GM19372 (cell line): ENCODE data around the gene YWHAB.

ENCODE experiments used
- ATAC-seq: cut with Tn5 transposase; IDR thresholded peaks from one replicate; pipeline ENCODE4 v1.9.1; 2021; ENCODE audit warnings: mild to moderate bottlenecking, low read depth, moderate library complexity; ENCODE audit not compliant: unreplicated experiment

Gene YWHAB

DNA sequence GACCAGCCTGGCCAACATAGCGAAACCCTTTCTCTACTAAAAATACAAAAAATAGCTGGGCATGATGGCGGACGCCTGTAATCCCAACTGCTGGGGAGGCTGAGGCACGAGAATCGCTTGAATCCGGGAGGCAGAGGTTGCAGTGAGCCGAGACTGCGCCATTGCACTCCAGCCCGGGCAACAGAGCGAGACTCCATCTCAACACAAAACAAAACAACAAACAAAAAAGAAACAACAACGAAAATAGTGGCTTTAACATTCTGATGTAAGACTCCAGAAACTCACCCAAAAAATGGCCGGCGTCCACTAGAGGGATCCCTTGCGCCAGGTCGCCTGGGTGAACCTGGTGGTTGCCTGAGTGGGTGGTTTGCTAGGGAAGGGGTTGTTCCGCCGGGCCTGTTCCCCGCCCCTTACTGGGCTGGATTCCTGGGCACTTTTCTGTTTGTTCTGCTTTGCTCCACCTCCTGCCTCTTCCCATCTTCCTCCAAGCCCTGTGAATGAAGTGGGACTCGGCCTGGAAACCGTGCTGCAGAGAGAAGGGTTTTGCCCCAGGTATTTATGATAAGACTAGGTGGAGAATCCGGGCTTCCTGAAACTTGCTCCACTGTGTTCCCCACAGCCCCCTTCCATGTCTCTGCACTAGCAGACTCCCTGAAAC is 25.9 kb downstream of the YWHAB start:
- no peak for ATAC-seq

DNA sequence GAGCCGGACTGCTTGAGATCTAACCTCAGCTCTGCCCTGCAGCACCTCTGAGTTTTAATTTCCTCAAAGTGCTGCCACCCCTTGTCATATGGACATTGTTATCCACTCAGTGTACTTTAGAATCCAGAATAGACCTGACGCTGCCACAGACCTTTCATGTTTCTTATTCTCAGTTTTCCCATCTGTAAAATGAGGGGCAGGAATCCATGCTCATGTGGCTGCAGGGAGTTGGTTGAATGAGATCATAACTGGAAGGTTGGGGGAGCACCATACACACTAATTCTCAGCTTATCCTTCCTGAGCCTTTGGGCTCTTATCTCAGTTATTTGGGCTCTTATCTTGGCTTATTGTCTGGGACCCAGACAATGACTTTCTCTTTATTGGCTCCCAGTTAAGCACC is 26.7 kb downstream of the YWHAB start:
- no peak for ATAC-seq

DNA sequence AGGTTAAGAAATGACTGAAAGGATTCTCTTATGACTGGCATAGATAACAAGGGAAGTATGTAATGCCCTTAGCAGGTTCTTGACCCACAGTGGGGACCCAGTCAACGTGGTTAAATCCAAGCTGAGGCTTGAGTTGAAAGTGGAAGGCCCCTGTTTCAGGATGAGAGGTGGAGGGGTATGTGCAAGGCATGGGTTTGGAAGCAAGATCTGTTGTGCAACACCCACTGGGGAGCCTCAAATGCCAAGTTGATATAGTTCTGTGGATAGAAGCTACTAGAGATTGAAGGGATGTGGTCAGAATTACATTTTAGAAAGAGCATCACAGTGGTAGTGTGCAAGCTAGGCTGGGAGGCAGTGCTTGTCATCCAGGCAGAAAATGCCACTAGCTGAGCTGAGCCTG is 29.4 kb downstream of the YWHAB start:
- ATAC-seq: no peak

GRCh38 chr20:44916586-44916985 is 31.1 kb downstream of the YWHAB start:
- no peak for ATAC-seq

DNA sequence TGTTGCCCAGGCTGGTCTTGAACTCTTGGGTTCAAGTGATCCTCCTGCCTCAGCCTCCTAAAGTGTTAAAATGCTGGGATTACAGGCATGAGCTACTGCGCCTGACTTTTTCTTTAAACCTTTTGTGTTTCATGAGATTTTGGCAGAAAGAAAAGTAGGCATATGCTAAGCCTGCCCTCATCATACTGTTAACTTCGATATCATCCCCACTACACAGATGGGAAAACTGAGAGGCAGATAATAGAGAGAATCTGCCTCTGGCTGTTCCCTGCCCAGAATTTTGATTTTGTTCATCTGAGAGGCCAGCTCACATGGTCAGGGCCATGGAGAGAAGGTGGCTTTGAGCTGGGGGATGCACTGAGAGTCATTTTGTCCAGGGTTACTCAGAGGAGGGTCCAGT is 31.9 kb downstream of the YWHAB start:
- ATAC-seq: no peak

DNA sequence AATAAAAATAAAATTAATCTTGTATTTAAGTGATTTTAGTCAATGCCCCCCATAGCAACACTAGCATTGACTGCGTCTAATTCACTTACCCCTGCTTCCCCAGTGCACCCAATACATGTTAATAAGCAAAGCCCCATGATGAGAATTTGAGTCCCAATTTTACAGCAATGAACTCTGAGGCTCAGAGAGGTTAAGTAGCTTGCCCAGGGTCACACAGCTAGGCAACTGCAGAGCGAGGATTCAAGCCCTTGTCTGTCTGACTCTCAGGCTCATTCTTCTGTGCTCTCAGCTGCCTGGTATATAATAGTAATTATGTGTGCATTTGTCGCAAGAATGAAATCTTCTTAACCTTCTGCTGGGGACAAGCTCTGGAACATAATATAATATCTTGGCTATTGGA is 32.8 kb downstream of the YWHAB start:
- no peak for ATAC-seq

- ATAC-seq: no peak
These were observed 33.3 kb downstream of the YWHAB start for GRCh38 chr20:44918761-44919160.

DNA sequence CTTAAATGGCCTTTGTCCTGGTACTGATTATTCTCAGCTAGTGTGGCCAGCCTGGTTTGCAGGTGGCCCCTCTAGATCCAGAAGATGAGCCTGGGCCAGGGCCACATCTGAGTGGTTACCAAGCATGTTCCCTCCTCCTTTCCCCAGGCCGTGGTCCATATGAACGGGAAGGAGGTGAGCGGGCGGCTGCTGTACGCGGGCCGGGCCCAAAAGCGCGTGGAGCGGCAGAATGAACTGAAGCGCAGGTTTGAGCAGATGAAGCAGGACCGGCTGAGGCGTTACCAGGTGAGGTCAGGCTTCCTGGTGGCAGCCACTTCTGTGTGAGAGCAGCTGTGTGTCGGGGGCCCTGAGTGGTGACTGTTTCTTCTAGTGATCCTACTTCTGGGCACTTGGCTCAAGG is 35.9 kb downstream of the YWHAB start:
- ATAC-seq: no peak

DNA sequence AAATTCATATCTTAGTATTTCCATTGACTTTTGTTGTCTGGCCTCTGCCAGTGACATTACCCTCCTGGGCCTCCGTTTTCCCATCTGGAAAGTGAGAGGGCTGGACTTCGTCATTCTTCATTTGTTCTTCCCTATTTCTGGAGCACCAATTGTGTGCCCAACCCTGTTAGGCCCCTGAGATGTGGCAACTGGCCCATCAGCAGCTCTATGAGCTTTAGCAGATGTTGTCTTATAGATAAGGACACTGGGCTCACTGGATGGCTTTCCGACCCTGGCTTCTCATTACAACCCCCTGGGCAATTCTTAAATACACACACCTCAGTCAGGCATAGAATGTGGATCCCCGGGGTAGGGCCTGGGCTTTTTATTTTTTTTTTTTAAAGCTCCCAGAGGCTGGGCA is 39.0 kb downstream of the YWHAB start:
- no peak for ATAC-seq

DNA sequence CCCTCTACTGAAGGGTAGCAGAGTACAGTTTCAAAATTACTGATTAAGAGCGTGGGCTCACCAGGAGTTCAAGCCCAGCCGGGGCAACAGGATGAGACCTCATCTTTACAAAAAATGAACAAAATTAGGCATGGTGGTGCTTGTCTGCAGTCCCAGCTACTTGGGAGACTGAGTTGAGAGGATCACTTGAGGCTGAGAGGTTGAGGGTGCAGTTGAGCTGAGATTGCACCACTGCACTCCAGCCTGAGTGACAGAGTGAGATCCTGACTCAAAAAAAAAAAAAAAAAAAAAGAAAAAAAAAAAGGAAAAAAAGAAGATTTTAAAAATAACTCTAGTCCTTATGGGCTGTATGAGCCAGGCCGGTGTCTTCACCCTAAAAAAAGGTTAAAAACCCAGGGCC is 43.1 kb downstream of the YWHAB start:
- no peak for ATAC-seq

DNA sequence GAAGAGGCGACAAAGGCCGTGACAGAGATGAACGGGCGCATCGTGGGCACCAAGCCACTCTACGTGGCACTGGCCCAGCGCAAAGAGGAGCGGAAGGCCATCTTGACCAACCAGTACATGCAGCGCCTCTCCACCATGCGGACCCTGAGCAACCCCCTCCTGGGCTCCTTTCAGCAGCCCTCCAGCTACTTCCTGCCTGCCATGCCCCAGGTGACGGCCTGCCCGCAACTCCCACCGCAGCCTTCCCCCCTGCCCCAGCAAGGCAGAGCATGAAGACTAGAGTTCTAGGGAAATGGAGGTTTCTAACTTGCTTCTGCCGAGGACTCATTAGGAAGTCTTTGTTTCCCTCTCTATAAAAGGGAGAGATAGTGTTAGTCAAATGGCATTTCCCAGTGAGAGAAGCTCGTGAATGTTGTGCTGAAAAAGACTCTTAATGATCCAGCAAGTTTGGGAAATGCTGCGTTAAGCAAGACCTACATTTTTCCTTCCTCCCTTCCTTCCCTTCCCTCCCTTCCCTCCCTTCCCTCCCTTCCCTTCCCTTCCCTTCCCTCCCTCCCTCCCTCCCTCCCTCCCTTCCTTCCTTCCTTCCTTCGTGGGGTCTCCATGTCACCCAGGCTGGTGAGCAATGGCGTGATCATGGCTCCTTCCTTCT is 45.1 kb downstream of the YWHAB start:
- ATAC-seq: no peak

DNA sequence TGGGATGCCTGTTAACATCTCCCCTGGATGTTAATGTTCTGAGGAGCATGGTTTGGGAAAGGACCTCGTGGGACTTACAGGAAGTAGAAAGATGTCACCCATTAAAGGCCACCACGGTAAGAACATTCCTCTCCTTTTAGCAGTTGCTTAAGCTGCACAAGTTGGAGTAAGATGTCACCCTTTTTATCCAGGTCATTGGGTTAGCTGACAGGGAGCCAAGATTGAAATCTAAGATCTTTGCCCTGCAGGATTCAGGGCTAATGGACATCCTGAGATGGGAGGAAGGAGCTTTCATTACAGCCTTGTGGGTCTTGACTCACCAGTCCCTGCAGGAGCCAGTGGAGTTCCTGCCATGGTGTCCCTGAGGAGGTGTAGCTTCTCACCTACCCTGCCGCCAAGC is 46.4 kb downstream of the YWHAB start:
- ATAC-seq: no peak

- no peak for ATAC-seq
These were observed 47.4 kb downstream of the YWHAB start for GRCh38 chr20:44932916-44933315.

- ATAC-seq: no peak
These were observed 51.0 kb downstream of the YWHAB start for GRCh38 chr20:44936510-44936909.

DNA sequence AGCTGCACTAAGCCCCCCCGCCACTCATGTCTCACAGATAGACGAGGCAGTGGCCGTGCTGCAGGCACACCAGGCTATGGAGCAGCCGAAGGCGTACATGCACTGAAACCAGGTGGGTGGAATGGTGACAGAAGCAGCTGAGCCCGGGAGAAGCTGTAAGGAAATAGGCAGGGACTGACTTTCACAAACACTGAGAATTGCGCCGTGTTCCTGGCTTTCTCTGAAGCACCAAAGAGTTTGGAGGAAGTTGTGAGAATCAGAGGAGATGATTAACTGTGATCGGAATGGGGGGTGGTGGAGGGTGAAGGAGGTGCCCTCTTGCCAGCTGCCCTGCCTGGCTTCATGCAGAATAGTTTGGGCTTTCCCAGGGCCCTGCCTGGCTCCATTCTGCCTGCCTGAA is 53.1 kb downstream of the YWHAB start:
- ATAC-seq: no peak

GRCh38 chr20:44941120-44941691 is 55.7 kb downstream of the YWHAB start:
- ATAC-seq: no peak

- ATAC-seq: no peak
These were observed 56.9 kb downstream of the YWHAB start for GRCh38 chr20:44942264-44942973.

DNA sequence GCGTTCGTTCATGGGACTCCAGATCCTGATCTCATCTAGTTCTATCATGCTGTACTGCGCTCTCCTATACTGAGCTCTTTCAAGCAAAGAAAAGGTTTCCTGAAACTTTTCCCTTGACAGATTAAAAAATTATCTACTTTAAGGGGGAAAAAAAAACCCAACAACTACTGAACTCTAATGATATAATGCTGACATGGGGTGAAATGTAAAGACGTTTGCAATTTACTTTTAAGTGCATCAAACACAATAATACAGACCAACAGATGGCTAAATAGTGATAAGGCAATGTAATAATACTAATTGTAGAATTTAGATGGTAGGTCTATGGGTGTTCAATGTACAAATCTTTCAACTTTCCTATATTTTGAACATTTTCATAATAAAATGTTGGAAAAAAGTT is 58.3 kb downstream of the YWHAB start:
- no peak for ATAC-seq

- ATAC-seq: no peak
These were observed 59.8 kb downstream of the YWHAB start for GRCh38 chr20:44945261-44945660.

GRCh38 chr20:44946271-44946852 is 60.9 kb downstream of the YWHAB start:
- no peak for ATAC-seq

DNA sequence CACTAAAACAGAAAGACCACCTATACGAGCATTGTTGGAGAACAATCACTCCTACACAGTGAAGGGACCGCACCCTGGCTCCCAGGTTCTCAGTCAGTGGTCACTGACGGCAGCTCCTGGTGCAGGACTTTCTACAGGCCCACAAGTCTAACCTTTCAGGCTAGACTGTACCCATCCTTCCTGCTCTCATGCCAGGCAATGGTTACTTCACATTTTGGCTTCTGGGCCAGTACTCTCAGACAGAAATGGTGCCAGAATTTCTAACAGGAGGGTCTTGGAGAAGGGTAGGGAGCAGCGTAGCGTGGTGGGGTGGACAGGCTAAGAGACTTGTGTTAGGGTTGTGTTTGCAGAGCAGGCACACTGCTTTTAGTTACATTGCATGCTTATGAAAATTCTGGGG is 62.6 kb downstream of the YWHAB start:
- no peak for ATAC-seq
